Stimulated activated CD4-positive, alpha-beta T cell treated with anti-CD3 and anti-CD28 coated beads, Interleukin-4, amount 100 ng/mL, for 1 hour (primary cell): ENCODE results near the gene BMP6.

Experiments
- DNase-seq: peaks from one replicate; pipeline ENCODE4 v3.0.0-alpha.2; 2020

Gene BMP6

GRCh38 chr6:7725849-7726415 is at the start of gene BMP6:
BMP6 (plus strand) TSS chr6:7726099; CDS start chr6:7726956, 857 bp downstream.
- peak; percentile 60 for DNase-seq

DNA sequence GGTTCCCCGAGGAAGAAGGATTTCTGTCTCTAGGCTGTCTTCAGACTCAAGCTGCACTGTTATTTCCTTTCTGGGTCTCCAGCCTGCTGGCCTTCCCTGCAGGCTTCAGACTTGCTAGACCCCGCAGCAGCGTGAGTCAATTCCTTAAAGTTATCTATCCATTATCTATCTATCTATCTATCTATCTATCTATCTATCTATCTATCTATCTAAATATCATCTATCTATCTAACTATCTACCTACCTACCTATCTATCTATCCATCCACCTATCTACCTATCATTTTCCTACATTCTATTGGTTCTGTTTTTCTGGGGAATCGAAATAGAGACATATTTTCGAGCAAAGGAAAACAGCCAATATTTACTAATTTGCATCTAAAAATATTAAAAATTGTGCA is 48.7 kb upstream of the BMP6 start:
- DNase-seq: no peak

DNA sequence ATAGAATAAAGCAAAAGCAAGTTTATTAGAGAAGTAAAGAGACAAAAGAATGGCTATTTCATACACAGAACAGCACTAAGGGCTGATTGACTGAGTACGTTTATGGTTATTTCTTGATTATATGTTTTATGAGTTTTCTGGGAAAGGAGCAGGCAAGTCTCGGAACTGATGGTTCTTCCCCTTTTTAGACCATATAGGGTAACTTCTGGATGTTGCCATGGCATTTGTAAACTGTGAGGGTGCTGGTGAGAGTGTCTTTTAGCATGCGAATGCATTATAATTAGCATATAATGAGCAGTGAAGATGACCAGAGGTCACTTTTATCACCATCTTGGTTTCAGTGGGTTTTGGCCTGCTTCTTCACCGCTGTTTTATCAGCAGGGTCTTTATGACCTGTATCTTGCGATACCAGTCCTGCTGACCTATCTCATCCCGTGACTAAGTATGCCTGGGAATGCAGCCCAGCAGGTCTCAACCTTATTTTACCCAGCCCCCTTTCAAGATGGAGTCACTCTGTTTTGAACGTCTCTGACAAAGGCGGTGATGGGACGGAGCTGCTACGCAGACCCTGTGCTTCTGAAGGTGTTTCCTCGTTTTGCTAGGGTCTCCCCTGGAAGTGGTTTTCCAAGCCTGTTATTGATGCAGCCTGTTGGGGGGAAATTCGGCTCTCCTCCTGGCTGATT is 45.4 kb upstream of the BMP6 start:
- DNase-seq: no peak

DNA sequence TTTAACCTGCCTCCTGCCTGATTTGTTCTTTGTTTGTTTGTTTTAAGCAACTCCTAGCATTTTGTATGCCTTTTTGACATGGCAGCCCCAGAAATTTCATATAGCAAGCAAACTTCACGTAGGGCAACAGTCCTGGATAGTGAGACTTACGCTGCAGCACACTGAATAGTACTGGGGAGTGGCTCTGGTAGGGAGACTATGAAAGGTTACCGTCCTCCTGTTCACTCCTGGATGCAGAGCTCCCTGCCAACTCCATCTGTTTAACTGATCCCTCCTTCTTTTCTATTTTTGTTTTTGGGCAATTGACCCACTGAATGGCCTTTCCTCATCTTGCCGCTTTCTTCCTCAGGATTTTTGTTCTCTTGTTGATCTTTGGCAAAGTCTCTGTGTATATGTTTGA is 44.5 kb upstream of the BMP6 start:
- DNase-seq: no peak

- DNase-seq: no peak
Observed at GRCh38 chr6:7684076-7684475, 41.8 kb upstream of the BMP6 start.

GRCh38 chr6:7684843-7685242 is 41.1 kb upstream of the BMP6 start:
- no peak for DNase-seq

GRCh38 chr6:7685276-7685675 is 40.6 kb upstream of the BMP6 start:
- no peak for DNase-seq

GRCh38 chr6:7687145-7688111 is 38.5 kb upstream of the BMP6 start:
- DNase-seq: no peak

DNA sequence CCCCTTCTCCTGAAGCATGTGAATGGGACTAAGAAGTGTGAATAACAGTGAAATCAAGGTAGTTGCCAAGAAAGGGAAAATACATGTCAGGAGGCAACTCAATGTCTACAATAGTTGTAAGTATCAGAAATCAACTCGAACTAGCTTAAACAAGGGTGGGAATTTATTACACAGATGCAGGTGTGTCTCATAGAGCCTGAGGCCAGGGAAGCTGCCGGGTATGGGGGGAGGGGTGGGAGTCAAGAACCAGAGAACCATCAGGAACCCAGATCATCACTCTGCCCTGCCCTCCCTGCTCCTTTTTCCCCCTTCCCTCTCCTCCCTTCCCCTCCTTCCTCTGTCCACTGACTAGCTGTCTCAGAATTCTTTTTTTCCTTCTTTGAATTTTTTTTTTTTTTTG is 34.9 kb upstream of the BMP6 start:
- no peak for DNase-seq

DNA sequence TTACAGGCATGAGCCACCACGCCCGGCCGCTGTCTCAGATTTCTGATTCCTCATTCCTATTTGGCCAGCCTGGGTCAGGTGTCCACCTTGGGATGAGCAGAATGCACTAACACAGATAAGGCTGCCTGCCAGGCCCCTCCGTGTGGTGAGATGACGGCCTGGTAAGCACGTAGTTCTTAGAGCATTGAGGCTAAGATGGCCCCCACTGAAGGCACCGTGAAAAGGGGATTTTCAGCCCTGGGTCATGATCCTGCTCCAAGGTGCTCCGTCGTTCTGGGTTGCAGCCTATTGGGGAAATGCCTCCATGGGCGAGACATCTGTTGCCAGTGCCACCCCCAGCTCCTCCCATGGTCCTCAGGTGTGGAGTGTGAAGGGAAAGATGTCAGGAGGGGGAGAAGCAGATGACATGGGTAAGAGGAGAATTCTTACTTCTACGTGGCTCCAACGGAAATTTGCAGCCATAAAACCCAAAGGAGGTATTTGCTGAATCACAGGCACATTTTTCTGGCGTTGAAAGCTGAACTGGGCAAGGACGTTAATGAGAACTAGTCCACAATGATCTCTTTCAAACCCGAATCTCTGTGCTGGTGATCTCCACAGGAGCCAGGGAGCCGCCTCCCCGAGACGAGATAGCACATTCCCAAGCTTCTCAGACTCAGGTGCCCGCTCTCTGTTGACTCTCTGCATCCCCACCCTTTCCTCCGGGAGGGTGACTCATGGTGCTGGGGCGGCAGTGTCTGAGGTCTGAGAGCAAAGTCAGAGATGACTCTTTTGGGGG is 34.0 kb upstream of the BMP6 start:
- DNase-seq: no peak

GRCh38 chr6:7692453-7692784 is 33.5 kb upstream of the BMP6 start:
- no peak for DNase-seq

GRCh38 chr6:7693827-7694226 is 32.1 kb upstream of the BMP6 start:
- no peak for DNase-seq

DNA sequence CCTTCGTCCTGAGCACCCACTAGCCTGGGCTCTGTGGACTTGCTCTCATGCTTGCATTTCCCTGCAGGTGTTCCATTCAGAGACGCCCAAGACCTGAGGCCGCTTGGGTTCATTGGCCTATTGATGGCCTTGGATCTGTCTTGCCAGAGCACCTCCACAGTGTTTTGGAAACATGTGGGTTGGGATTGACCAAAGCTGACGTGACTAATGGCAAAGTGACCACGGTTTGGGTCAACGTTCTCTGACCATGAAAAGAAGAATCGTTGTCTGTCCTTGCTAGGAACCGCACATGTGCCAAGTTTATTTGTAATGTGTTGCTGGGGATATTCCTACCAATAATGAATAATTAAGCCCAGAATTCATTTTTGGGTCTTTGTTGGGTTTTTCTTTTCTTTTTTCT is 29.8 kb upstream of the BMP6 start:
- no peak for DNase-seq

DNA sequence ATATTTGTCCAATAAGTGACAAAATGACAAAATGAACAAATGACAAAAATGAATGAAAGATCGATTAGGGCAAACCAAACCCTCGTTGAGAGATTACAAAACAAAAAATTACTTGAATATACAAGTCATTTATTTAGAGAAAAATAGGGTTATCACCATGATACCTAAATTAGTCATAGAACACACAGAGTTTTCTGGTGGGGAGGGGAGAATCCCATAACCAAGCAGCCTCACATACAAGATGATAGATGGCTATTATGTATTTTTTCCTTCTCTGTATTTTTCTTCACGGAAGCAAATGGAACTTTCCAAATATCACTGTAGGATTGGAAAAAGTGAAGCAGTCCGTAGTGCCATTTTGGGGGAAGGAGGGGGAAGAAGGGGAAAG is 28.5 kb upstream of the BMP6 start:
- no peak for DNase-seq

GRCh38 chr6:7697820-7698623 is 27.9 kb upstream of the BMP6 start:
- DNase-seq: no peak

GRCh38 chr6:7701212-7701834 is 24.6 kb upstream of the BMP6 start:
- DNase-seq: no peak

GRCh38 chr6:7703148-7703680 is 22.7 kb upstream of the BMP6 start:
- DNase-seq: no peak

GRCh38 chr6:7705483-7705882 is 20.4 kb upstream of the BMP6 start:
- DNase-seq: no peak

DNA sequence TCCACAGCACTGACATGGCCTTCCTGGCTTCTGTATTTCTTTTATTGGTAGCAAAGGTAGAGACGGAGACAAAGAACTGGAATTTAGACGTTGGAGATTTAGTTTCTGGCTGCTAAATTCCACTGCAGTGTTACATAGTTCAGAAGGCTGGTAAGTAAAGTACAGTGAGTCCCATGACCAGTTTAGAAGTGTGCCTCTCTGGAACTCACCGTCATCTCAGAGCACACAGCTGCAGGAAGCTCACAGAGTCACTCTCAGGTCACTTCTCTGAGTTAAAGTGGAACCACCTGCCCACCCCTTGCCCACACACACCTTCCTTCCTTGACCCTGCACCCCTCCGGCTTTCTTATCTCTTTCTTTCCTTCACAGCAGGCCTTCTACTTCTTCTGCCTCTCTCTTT is 19.6 kb upstream of the BMP6 start:
- DNase-seq: no peak

- no peak for DNase-seq
Observed at GRCh38 chr6:7707787-7708186, 18.1 kb upstream of the BMP6 start.

GRCh38 chr6:7719364-7719850 is 6.5 kb upstream of the BMP6 start:
- no peak for DNase-seq
